Measurements from ENCODE around the gene NEK6. TPM values are rescaled to one million over a fixed set of nuclear protein-coding genes. Genes with fewer than 3 reads are reported as not detected.

The NEK6 gene
- total and polyA plus RNA-seq, 12 donors, result 4.0 to 27.2 (median 15.1) TPM

- Histone ChIP-seq H3K4me3 (no peak overlapping the region), H3K9me3 (replicated peaks in 1 of 3) (no peaks in the 10 kb centered on the region), H3K27me3 (no peaks in the 10 kb centered on the region), H3K36me3 (replicated peaks in 1 of 2) (peaks cover 0 to 68% of the 10 kb centered on the region in 2 donors), H3K27ac (no peak overlapping the region), H3K4me1 (replicated peaks in 1 of 2) (no peaks in the 10 kb centered on the region)
- 90 to 95% (median 91%) methylated on average over 8 to 12 of the region's 12 CpGs for WGBS, 4 donors
- intact Hi-C loops (cut with DNase I), result no loop called here
- TF ChIP-seq CTCF (IDR thresholded peaks at IDR 0.05) (no peak), POLR2A (IDR thresholded peaks at IDR 0.05) (no peak)
- DNase-seq, result peak in 1 of 7 donors; percentile 6
These were observed 91.1 kb downstream of the NEK6 start for GRCh38 chr9:124348831-124349230.

- Histone ChIP-seq H3K36me3 (replicated peaks in 1 of 2) (peaks cover 0 to 69% of the 10 kb centered on the region in 2 donors), H3K4me3 (no peak overlapping the region), H3K27ac (no peak overlapping the region), H3K4me1 (replicated peaks in 1 of 2) (peaks cover 1 to 2% of the 10 kb centered on the region in 2 donors), H3K27me3 (no peaks in the 10 kb centered on the region), H3K9me3 (replicated peaks in 1 of 3) (no peaks in the 10 kb centered on the region)
- peak in 1 of 7 donors; percentile 3 for DNase-seq
- WGBS, 4 donors, result 93 to 98% (median 97%) methylated on average over 8 of the region's 8 CpGs
- intact Hi-C loops (cut with DNase I), result no loop called here
- TF ChIP-seq POLR2A (IDR thresholded peaks at IDR 0.05) (no peak), CTCF (IDR thresholded peaks at IDR 0.05) (no peak)
These were observed 91.5 kb downstream of the NEK6 start for GRCh38 chr9:124349267-124349666.

GRCh38 chr9:124349675-124350493 lies 92.1 kb downstream of the NEK6 start:
- peak in 1 of 7 donors; percentile 7 for DNase-seq
- 90 to 94% (median 91%) methylated on average over 20 to 25 of the region's 25 CpGs for WGBS, 4 donors
- Histone ChIP-seq H3K27me3 (no peaks in the 10 kb centered on the region), H3K4me1 (replicated peaks in 1 of 2) (peaks cover 6 to 9% of the 10 kb centered on the region in 2 donors), H3K27ac (no peak overlapping the region), H3K4me3 (no peak overlapping the region), H3K9me3 (replicated peaks in 1 of 3) (no peaks in the 10 kb centered on the region), H3K36me3 (replicated peaks in 1 of 2) (peaks cover 0 to 73% of the 10 kb centered on the region in 2 donors)
- intact Hi-C loops (cut with DNase I), result no loop called here
- TF ChIP-seq POLR2A (IDR thresholded peaks at IDR 0.05) (no peak), CTCF (IDR thresholded peaks at IDR 0.05) (no peak)

GRCh38 chr9:124350494-124351263 lies 92.9 kb downstream of the NEK6 start:
- no peaks in the 10 kb centered on the region for H3K27me3 ChIP-seq
- no peaks in the 10 kb centered on the region for H3K9me3 ChIP-seq (replicated peaks in 1 of 3)
- 89 to 96% (median 96%) methylated on average over 9 to 16 of the region's 16 CpGs for WGBS, 4 donors
- intact Hi-C loops (cut with DNase I), result no loop called here
- peaks cover 0 to 74% of the 10 kb centered on the region in 2 donors for H3K36me3 ChIP-seq (replicated peaks in 1 of 2)
- TF ChIP-seq POLR2A (IDR thresholded peaks at IDR 0.05) (no peak), CTCF (IDR thresholded peaks at IDR 0.05) (no peak)
- no peak overlapping the region for H3K27ac ChIP-seq
- H3K4me3 ChIP-seq, result no peak overlapping the region
- H3K4me1 ChIP-seq (replicated peaks in 1 of 2), result peaks cover 9 to 14% of the 10 kb centered on the region in 2 donors
- peak in 2 of 7 donors; percentile 0 to 1 for DNase-seq

Measured in adrenal gland (tissue), 12 donors.